ENCODE measurements around the gene SPAG7.

The SPAG7 gene

GRCh38 chr17:4986951-4987766 lies 19.5 kb upstream of the SPAG7 start, which contains the start of gene CAMTA2:
Gene CAMTA2, minus strand, starts transcription at chr17:4987675. Its CDS starts 1,453 bp downstream, at chr17:4986222.
- H3K27me3 Mint-ChIP-seq (ENCODE audit: low read depth): no peaks in the 10 kb centered on the region
- peak within 1 kb of the TSS; percentile 94 for H3K27ac Mint-ChIP-seq
- H3K4me1 Mint-ChIP-seq (ENCODE audit: low read depth): peaks cover 35% of the 10 kb centered on the region
- peaks cover 20% of the 10 kb centered on the region for H3K36me3 Mint-ChIP-seq (ENCODE audit: low read depth)
- H3K9me3 Mint-ChIP-seq: no peaks in the 10 kb centered on the region
- H3K4me3 Mint-ChIP-seq: peak within 1 kb of the TSS; percentile 92

- Mint-ChIP-seq H3K27me3 (ENCODE audit: low read depth) (no peaks in the 10 kb centered on the region), H3K36me3 (ENCODE audit: low read depth) (peaks cover 26% of the 10 kb centered on the region), H3K27ac (peak overlapping the region; percentile 86), H3K4me3 (peak overlapping the region; percentile 92), H3K4me1 (ENCODE audit: low read depth) (peaks cover 41% of the 10 kb centered on the region), H3K9me3 (no peaks in the 10 kb centered on the region)
Measured at GRCh38 chr17:4986403-4986802, 18.8 kb upstream of the SPAG7 start.

GRCh38 chr17:4982305-4982704 lies 14.7 kb upstream of the SPAG7 start:
- H3K27me3 Mint-ChIP-seq (ENCODE audit: low read depth): no peaks in the 10 kb centered on the region
- no peak overlapping the region for H3K4me3 Mint-ChIP-seq
- H3K36me3 Mint-ChIP-seq (ENCODE audit: low read depth): peaks cover 47% of the 10 kb centered on the region
- peaks cover 36% of the 10 kb centered on the region for H3K4me1 Mint-ChIP-seq (ENCODE audit: low read depth)
- no peak overlapping the region for H3K27ac Mint-ChIP-seq
- H3K9me3 Mint-ChIP-seq: no peaks in the 10 kb centered on the region

- H3K27me3 Mint-ChIP-seq (ENCODE audit: low read depth): no peaks in the 10 kb centered on the region
- peaks cover 30% of the 10 kb centered on the region for H3K4me1 Mint-ChIP-seq (ENCODE audit: low read depth)
- H3K4me3 Mint-ChIP-seq: no peak overlapping the region
- H3K36me3 Mint-ChIP-seq (ENCODE audit: low read depth): peaks cover 48% of the 10 kb centered on the region
- no peaks in the 10 kb centered on the region for H3K9me3 Mint-ChIP-seq
- H3K27ac Mint-ChIP-seq: peak overlapping the region; percentile 82
Measured at GRCh38 chr17:4980644-4981216, 13.1 kb upstream of the SPAG7 start.

GRCh38 chr17:4978726-4979125 lies 11.1 kb upstream of the SPAG7 start:
- no peaks in the 10 kb centered on the region for H3K9me3 Mint-ChIP-seq
- H3K4me3 Mint-ChIP-seq: no peak overlapping the region
- H3K27ac Mint-ChIP-seq: no peak overlapping the region
- H3K4me1 Mint-ChIP-seq (ENCODE audit: low read depth): peaks cover 27% of the 10 kb centered on the region
- no peaks in the 10 kb centered on the region for H3K27me3 Mint-ChIP-seq (ENCODE audit: low read depth)
- peaks cover 57% of the 10 kb centered on the region for H3K36me3 Mint-ChIP-seq (ENCODE audit: low read depth)

- peaks cover 61% of the 10 kb centered on the region for H3K36me3 Mint-ChIP-seq (ENCODE audit: low read depth)
- H3K4me1 Mint-ChIP-seq (ENCODE audit: low read depth): peaks cover 19% of the 10 kb centered on the region
- H3K4me3 Mint-ChIP-seq: no peak overlapping the region
- no peak overlapping the region for H3K27ac Mint-ChIP-seq
- no peaks in the 10 kb centered on the region for H3K27me3 Mint-ChIP-seq (ENCODE audit: low read depth)
- H3K9me3 Mint-ChIP-seq: no peaks in the 10 kb centered on the region
Measured at GRCh38 chr17:4974115-4974670, 6.6 kb upstream of the SPAG7 start.

GRCh38 chr17:4973256-4974114 lies 5.9 kb upstream of the SPAG7 start:
- Mint-ChIP-seq H3K4me1 (ENCODE audit: low read depth) (peaks cover 25% of the 10 kb centered on the region), H3K27me3 (ENCODE audit: low read depth) (no peaks in the 10 kb centered on the region)

GRCh38 chr17:4972752-4973151 lies 5.1 kb upstream of the SPAG7 start:
- Mint-ChIP-seq H3K27me3 (ENCODE audit: low read depth) (no peaks in the 10 kb centered on the region), H3K4me1 (ENCODE audit: low read depth) (peaks cover 25% of the 10 kb centered on the region), H3K4me3 (no peak overlapping the region), H3K9me3 (no peaks in the 10 kb centered on the region), H3K27ac (no peak overlapping the region), H3K36me3 (ENCODE audit: low read depth) (peaks cover 61% of the 10 kb centered on the region)

More at GRCh38 chr17:4973256-4974114, 5.9 kb upstream of the SPAG7 start:
- no peaks in the 10 kb centered on the region for H3K9me3 Mint-ChIP-seq
- H3K27ac Mint-ChIP-seq: no peak overlapping the region
- H3K36me3 Mint-ChIP-seq (ENCODE audit: low read depth): peaks cover 67% of the 10 kb centered on the region
- H3K4me3 Mint-ChIP-seq: no peak overlapping the region

- no peaks in the 10 kb centered on the region for H3K9me3 Mint-ChIP-seq
- H3K4me3 Mint-ChIP-seq: no peak overlapping the region
- no peak overlapping the region for H3K27ac Mint-ChIP-seq
- H3K4me1 Mint-ChIP-seq (ENCODE audit: low read depth): peaks cover 25% of the 10 kb centered on the region
- peaks cover 60% of the 10 kb centered on the region for H3K36me3 Mint-ChIP-seq (ENCODE audit: low read depth)
- no peaks in the 10 kb centered on the region for H3K27me3 Mint-ChIP-seq (ENCODE audit: low read depth)
Measured at GRCh38 chr17:4972322-4972721, 4.7 kb upstream of the SPAG7 start.

GRCh38 chr17:4971826-4972225 lies 4.2 kb upstream of the SPAG7 start:
- Mint-ChIP-seq H3K4me3 (no peak overlapping the region), H3K27ac (no peak overlapping the region), H3K9me3 (no peaks in the 10 kb centered on the region), H3K36me3 (ENCODE audit: low read depth) (peaks cover 57% of the 10 kb centered on the region), H3K4me1 (ENCODE audit: low read depth) (peaks cover 25% of the 10 kb centered on the region), H3K27me3 (ENCODE audit: low read depth) (no peaks in the 10 kb centered on the region)

GRCh38 chr17:4970273-4970672 lies 2.7 kb upstream of the SPAG7 start:
- H3K4me3 Mint-ChIP-seq: peak overlapping the region; percentile 17

GRCh38 chr17:4969551-4970173 lies 2.0 kb upstream of the SPAG7 start:
- Mint-ChIP-seq H3K4me1 (ENCODE audit: low read depth) (peaks cover 32% of the 10 kb centered on the region), H3K27ac (no peak overlapping the region), H3K9me3 (no peaks in the 10 kb centered on the region), H3K4me3 (no peak overlapping the region), H3K36me3 (ENCODE audit: low read depth) (peaks cover 54% of the 10 kb centered on the region), H3K27me3 (ENCODE audit: low read depth) (no peaks in the 10 kb centered on the region)

More at GRCh38 chr17:4970273-4970672, 2.7 kb upstream of the SPAG7 start:
- H3K36me3 Mint-ChIP-seq (ENCODE audit: low read depth): peaks cover 59% of the 10 kb centered on the region
- no peaks in the 10 kb centered on the region for H3K9me3 Mint-ChIP-seq
- H3K27ac Mint-ChIP-seq: no peak overlapping the region
- peaks cover 34% of the 10 kb centered on the region for H3K4me1 Mint-ChIP-seq (ENCODE audit: low read depth)
- H3K27me3 Mint-ChIP-seq (ENCODE audit: low read depth): no peaks in the 10 kb centered on the region

- Mint-ChIP-seq H3K4me3 (no peak overlapping the region), H3K4me1 (ENCODE audit: low read depth) (peaks cover 32% of the 10 kb centered on the region)
Measured at GRCh38 chr17:4969047-4969550, 1.5 kb upstream of the SPAG7 start.

More at GRCh38 chr17:4969047-4969550, 1.5 kb upstream of the SPAG7 start:
- no peak overlapping the region for H3K27ac Mint-ChIP-seq
- peaks cover 50% of the 10 kb centered on the region for H3K36me3 Mint-ChIP-seq (ENCODE audit: low read depth)
- H3K27me3 Mint-ChIP-seq (ENCODE audit: low read depth): no peaks in the 10 kb centered on the region
- H3K9me3 Mint-ChIP-seq: no peaks in the 10 kb centered on the region

All from T-helper 1 cell treated with Interleukin-12 subunit alpha and Interleukin-12 subunit beta and Interleukin-4 antibody, amounts not matched to agents 30 μg/mL and 1 μg/mL, for 36 hours (primary cell).